Measurements from ENCODE around the gene CCDC198.

GRCh38 chr14:57533214-57533613, 39.6 kb upstream of the CCDC198 start:
- TF ChIP-seq CTCF (conservative IDR thresholded peaks at IDR 0.05; ENCODE audit: low read depth in 2 of 2) (peak; percentile 68 to 73), ETS1 (IDR thresholded peaks at IDR 0.05) (no peak), EZH2 (IDR thresholded peaks at IDR 0.05; ENCODE audit: low read depth, unreplicated experiment) (no peak), CREB1 (CRISPR knock-in tag; IDR thresholded peaks at IDR 0.05; ENCODE audit: low read depth) (no peak), POLR2AphosphoS5 (IDR thresholded peaks at IDR 0.05; ENCODE audit: low read depth) (no peak), ZNF462 (CRISPR knock-in tag; IDR thresholded peaks at IDR 0.05) (no peak), EZH2phosphoT487 (IDR thresholded peaks at IDR 0.05; ENCODE audit: unreplicated experiment) (no peak), JUNB (IDR thresholded peaks at IDR 0.05; ENCODE audit: unreplicated experiment) (no peak), REST (IDR thresholded peaks at IDR 0.05; ENCODE audit: unreplicated experiment) (no peak)
